Adipocyte (in vitro differentiated cells): ENCODE results near the gene FAM229A.
"Not testable (repeated sequence)": the region's sequence is repeated elsewhere in the genome, so short reads cannot be mapped to it uniquely, and the experiment has no call there.

Experiments
- DNase-seq: peaks from one replicate; pipeline ENCODE4 v3.0.0-alpha.2; 2015; ENCODE audit warnings: low read depth
- H3K27me3 ChIP-seq: replicated peaks from 2 replicates; pipeline ENCODE4 v1.7.0; 2013; ENCODE audit warnings: mild to moderate bottlenecking, low read length, moderate library complexity; ENCODE audit not compliant: control insufficient read depth, insufficient read depth
- H3K36me3 ChIP-seq: 2 replicates; pipeline ENCODE4 v1.7.0; 2013; ENCODE audit warnings: low read length, mild to moderate bottlenecking, moderate library complexity; ENCODE audit not compliant: control insufficient read depth, insufficient read depth, severe bottlenecking
- H3K4me1 ChIP-seq: 2 replicates; pipeline ENCODE4 v1.7.0; 2013; ENCODE audit warnings: mild to moderate bottlenecking, low read length, moderate library complexity; ENCODE audit not compliant: control insufficient read depth, insufficient read depth
- H3K4me3 ChIP-seq: 2 replicates; pipeline ENCODE4 v1.7.0; 2013; ENCODE audit warnings: mild to moderate bottlenecking, low read length, moderate library complexity
- H3K9ac ChIP-seq: 2 replicates; pipeline ENCODE4 v1.7.0; 2013; ENCODE audit warnings: mild to moderate bottlenecking, low read length, moderate library complexity
- H3K9me3 ChIP-seq: 2 replicates; pipeline ENCODE4 v1.7.0; 2013; ENCODE audit warnings: mild to moderate bottlenecking, low read length, moderate library complexity; ENCODE audit not compliant: control insufficient read depth

FAM229A gene

DNA sequence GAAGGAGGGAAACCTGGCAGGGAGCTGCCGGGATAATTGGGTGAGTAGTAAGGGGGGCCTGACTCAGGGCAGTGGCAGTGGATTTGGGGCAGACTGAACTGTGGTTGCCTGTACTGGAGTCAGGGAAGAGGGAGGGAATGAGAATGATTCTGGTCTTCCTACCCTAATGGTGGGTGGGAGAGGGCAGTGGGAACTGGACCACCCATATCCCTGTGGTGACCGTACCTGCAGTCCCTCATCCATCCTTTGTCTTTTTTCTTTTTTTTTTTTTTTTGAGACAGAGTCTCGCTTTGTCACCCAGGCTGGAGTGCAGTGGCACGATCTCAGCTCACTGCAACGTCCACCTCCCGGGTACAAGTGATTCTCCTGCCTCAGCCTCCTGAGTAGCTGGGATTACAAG is 6.5 kb downstream of the FAM229A start:
- not testable (repeated sequence) for H3K9ac ChIP-seq, DNase-seq, H3K4me3 ChIP-seq, H3K9me3 ChIP-seq, H3K36me3 ChIP-seq, H3K27me3 ChIP-seq
- H3K4me1 ChIP-seq = peaks cover 27% of the 10 kb centered on the region

DNA sequence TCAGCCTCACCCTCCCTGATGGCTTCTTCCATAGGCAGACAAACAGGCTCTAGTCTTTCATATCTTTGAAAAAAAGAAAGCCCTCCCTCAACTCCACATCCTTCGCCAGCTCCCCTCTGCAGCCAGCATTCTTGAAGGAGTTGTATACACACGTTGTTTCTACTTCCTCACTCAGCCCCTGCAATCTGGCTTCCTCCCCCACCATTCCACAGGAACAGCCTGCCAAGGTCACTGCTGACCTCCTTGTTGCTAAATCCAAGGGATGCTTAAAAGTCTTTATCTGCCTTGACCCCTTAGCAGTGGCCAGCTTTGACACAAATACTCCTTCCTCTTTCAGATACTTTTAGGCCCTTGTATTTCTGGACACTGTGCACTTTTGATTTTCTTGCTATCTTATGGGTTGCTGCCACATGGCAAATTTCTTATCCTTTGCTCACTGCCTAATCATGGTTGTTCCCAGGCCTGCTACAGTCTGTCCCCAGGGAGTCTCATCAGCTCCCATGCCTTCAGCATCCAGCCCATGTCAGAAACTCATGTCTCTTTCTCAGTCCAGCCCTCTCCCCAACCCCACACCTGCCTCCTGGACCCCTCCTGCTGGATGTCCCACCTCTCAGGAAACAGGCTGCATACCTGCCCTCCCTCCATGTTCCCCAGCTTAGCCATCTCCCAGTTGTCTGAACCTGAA is 8.3 kb downstream of the FAM229A start:
- peaks cover 27% of the 10 kb centered on the region for H3K4me1 ChIP-seq
- no peaks in the 10 kb centered on the region for H3K27me3 ChIP-seq
- DNase-seq = peak; percentile 43
- no peaks in the 10 kb centered on the region for H3K9me3 ChIP-seq
- no peaks in the 10 kb centered on the region for H3K36me3 ChIP-seq
- H3K4me3 ChIP-seq = peak overlapping the region; percentile 83
- H3K9ac ChIP-seq = peak overlapping the region; percentile 89

DNA sequence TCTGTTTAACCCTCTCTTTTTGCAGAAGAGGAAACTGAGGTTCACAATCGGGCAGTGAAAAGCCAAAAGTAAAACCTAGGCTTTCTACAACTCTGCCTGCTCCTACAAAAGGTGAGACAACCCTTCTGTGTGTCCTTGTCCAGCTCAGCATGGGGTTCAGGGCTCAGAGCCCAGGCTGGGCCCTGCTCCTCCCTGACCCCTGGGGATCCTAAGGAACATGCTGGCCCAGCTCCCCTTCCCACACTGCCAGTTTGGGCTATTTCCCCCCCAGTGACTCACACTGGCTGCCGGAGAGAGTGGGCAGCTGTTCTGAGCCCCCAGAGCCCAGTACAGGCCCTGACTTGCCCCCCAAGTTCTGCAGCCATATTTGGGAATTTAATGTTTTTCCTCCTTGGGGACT is 8.9 kb downstream of the FAM229A start:
- H3K36me3 ChIP-seq = no peaks in the 10 kb centered on the region
- peak overlapping the region; percentile 89 for H3K9ac ChIP-seq
- peak overlapping the region; percentile 83 for H3K4me3 ChIP-seq
- DNase-seq = no peak
- no peaks in the 10 kb centered on the region for H3K27me3 ChIP-seq
- peaks cover 27% of the 10 kb centered on the region for H3K4me1 ChIP-seq
- H3K9me3 ChIP-seq = no peaks in the 10 kb centered on the region

DNA sequence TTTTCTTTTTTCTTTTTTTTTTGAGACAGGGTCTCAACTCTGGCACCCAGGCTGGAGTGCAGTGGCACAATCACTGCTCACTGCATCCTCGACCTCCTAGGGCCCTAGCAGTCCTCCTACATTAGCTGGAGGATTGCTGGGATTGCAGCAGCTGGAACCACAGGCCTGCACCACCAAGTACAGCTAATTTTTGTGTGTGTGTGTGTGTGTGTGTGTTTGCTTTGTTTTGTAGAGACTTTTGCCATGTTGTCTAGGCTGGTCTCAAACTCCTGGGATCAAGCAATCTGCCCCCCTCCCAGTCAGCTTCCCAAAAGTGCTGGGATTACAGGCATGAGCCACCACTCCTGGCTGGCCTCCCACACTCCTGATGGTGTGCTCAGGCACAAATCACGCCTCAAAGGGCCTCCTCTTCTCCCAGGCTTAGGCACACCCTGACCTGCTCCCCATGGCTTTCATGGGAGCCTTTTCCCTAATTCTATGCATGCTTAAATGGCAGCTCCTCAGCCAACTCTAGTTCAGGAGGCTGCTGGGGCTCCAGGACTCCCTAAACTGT is 9.4 kb downstream of the FAM229A start:
- Histone ChIP-seq H3K36me3 (no peaks in the 10 kb centered on the region), H3K4me1 (peaks cover 27% of the 10 kb centered on the region), H3K4me3 (peak overlapping the region; percentile 83), H3K27me3 (no peaks in the 10 kb centered on the region), H3K9me3 (no peaks in the 10 kb centered on the region), H3K9ac (peak overlapping the region; percentile 89)
- no peak for DNase-seq

DNA sequence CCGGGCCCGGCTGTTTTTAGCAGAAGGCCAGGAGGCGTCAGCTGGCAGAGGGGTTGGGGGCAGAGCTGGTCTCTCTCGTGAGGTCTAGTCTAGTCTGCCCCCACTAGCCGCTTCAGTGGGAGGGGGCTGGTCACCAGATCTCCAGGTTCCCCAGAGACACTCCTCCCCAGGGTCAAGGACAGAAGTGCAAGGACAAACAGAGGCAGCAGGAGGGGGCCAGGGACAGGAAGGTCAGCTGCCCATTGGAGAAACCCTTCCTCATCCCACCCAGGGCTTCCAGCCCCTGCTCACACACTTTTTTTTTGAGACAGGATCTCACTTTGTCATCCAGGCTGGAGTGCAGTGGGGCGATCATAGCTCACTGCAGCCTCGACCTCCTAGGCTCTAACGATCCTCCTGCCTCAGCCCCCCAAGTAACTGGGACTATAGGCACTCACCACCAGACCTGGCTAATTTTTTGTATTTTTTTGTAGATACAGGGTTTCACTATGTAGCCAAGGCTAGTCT is 10.0 kb downstream of the FAM229A start:
- Histone ChIP-seq H3K9ac (peak overlapping the region; percentile 89), H3K9me3 (no peaks in the 10 kb centered on the region), H3K27me3 (no peaks in the 10 kb centered on the region), H3K4me3 (peak overlapping the region; percentile 83), H3K36me3 (no peaks in the 10 kb centered on the region), H3K4me1 (peaks cover 27% of the 10 kb centered on the region)
- DNase-seq = no peak

DNA sequence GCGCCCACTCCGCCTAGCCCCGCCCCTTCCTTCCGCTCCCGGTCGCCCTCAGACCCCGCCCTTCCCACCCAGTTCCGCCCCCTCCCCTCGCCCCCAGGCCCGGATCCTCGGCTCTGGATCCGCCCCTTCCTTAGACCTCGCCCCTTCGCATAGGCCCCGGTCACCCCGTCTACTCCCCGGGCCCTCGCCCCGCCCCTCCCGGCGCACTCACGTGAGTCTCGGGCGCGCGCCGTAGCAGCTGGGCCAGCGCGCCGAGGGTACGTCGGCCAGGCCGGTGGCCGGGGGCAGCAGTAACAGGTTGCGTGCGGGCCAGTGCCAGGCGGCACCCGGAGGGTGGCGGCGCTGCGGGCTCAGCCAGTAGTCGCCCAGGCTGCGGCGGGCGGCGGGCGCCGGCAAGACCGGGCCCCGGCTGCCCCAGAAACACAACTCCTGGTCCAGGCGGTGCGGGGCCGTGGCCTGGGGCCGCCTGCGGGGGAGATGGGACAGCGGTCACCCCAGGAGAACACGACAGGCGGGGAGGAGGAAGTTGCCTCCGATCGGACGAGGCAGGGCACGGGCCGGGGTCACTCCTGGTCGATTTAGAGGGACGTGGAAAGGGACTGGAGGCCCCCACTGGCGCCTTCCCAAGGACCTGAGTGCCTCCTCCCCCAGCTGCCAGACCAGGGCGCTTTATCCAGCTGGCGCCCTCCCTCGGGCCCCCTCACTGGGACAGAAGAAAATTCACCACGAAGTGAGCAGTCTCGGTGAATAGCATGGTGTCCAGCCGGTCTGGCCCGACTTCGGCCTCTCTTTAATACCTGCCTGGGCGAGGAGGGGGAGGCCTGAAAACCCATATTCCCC is 10.7 kb downstream of the FAM229A start:
- H3K27me3 ChIP-seq = no peaks in the 10 kb centered on the region
- DNase-seq = peak; percentile 97

DNA sequence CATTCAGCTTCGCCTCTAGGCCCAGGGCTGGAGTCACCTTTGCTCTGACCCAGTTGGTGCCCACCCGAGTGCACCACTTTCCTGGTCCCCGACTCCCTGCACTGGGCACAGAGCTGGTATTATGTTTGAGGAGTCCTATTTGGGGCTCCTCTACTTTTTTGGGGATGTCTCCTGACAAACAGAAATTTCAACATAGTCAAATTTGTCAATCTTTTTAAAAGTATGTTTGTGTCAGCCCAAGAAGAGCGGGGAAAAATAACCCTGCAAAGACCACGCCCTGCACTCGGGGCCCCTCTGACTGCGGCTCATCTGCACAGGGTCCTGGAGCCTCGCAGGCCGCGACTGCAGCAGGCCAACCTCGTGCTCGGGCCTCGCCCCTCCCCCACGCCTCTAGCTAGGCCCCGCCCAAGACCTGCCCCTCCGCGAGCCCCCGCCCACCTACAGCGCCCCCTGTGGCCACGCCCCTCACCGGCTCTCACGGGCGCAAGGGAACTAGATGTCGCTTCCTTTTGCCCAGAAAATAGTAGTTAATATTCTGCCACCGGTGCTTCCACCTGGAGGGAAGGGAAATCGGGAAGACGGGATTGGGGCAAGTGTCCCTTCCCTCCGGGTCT is 11.4 kb downstream of the FAM229A start:
- peaks cover 31% of the 10 kb centered on the region for H3K4me1 ChIP-seq
- peak; percentile 88 for DNase-seq
- peak overlapping the region; percentile 83 for H3K4me3 ChIP-seq
- H3K36me3 ChIP-seq = no peaks in the 10 kb centered on the region
- no peaks in the 10 kb centered on the region for H3K9me3 ChIP-seq
- H3K9ac ChIP-seq = peak overlapping the region; percentile 57
- no peaks in the 10 kb centered on the region for H3K27me3 ChIP-seq

More for the DNA sequence above, 10.7 kb downstream of the FAM229A start:
- Histone ChIP-seq H3K9me3 (no peaks in the 10 kb centered on the region), H3K36me3 (no peaks in the 10 kb centered on the region), H3K4me1 (peaks cover 27% of the 10 kb centered on the region), H3K9ac (peak overlapping the region; percentile 89), H3K4me3 (peak overlapping the region; percentile 83)

DNA sequence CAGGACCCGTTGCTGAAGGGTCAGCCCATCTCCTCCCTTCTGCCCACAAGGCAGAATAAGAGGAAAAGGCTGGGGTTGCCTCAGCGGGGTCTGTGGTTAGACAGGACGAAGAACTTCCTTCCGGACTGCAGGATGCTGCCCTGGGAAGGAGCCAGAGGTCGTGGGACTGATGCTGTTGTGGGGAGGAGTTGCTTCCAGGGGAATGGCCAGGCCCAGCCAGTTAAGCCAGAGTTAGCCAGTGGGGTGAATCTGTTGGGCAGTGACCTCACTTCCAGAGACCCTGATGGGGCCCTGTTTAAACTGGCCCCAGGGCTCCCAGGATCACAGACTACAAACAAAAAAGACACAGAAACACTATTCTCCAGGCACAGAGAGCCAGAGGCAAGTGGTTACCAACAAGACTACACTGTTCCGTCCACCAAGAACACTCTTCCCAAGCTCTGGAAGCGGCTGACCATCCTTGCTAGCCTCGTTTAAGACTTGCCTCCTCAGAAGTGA is 13.0 kb downstream of the FAM229A start:
- DNase-seq = no peak
- Histone ChIP-seq H3K4me1 (peaks cover 38% of the 10 kb centered on the region), H3K27me3 (no peaks in the 10 kb centered on the region), H3K9me3 (no peaks in the 10 kb centered on the region), H3K4me3 (no peak overlapping the region), H3K36me3 (no peaks in the 10 kb centered on the region), H3K9ac (no peak overlapping the region)

DNA sequence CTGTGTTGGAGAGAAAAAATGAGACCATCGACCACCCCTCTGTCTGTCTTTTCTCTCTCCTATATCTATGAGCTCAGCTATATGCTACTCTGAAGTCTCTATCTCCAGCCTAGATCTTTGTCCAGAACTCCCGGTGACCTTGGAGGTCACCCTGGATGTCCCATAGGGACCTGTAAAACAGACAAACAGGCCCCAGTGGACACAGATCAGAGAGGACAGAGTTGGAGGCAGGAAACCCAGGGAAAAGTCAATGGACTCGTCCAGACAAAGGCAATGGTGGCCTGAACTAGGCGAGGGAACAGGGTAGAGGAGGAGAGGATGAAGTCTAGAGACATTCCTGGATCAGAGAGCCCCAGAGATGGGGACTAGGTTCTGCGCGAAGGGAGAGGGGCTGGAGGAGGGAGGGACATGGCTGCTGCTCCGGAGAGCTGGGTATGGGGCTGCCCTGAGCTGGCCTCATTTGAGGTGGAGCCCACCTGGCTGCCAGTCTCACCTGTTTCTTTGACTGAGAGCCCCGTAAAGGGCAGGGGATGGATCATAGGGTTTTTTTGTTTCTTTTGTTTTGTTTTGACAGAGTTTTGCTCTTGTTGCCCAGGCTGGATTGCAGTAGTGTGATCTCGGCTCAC is 15.6 kb downstream of the FAM229A start:
- no peaks in the 10 kb centered on the region for H3K27me3 ChIP-seq

DNA sequence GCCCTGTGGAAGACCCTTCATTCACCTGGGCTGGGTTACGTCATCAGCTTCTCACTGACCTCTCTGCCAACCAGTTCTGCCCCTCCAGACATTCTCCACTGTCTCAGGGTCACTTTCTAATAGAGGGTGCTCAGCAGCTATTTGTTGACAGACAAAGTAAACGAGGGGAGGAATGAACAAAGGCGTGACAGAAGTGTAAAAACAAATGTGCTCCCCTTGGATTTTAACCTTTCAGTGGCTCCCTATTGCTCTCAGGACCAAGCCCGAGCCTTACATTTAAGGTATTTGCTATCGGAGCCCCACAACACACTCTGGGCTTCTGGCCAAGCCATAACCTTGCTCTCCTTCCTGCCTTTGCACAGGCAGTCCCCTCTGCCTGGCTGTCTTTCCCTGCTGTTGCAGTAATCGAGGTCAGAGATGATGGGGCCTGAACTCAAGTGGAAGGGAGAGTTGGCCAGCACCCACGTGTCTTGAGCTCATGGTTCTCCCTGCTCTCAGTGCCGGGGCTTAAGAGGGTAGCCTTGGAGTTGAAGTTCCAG is 16.9 kb downstream of the FAM229A start:
- Histone ChIP-seq H3K4me1 (peaks cover 13% of the 10 kb centered on the region), H3K4me3 (no peak overlapping the region), H3K27me3 (no peaks in the 10 kb centered on the region), H3K9ac (no peak overlapping the region), H3K36me3 (no peaks in the 10 kb centered on the region), H3K9me3 (no peaks in the 10 kb centered on the region)
- no peak for DNase-seq

More for the DNA sequence above, 15.6 kb downstream of the FAM229A start:
- no peak overlapping the region for H3K9ac ChIP-seq
- H3K9me3 ChIP-seq = no peaks in the 10 kb centered on the region
- no peak overlapping the region for H3K4me3 ChIP-seq
- no peak for DNase-seq
- H3K4me1 ChIP-seq = peaks cover 13% of the 10 kb centered on the region
- H3K36me3 ChIP-seq = no peaks in the 10 kb centered on the region
